Measurements from ENCODE around the gene MSH2.
"Not testable (repeated sequence)": the region's sequence is repeated elsewhere in the genome, so short reads cannot be mapped to it uniquely, and the experiment has no call there.

Gene MSH2

DNA sequence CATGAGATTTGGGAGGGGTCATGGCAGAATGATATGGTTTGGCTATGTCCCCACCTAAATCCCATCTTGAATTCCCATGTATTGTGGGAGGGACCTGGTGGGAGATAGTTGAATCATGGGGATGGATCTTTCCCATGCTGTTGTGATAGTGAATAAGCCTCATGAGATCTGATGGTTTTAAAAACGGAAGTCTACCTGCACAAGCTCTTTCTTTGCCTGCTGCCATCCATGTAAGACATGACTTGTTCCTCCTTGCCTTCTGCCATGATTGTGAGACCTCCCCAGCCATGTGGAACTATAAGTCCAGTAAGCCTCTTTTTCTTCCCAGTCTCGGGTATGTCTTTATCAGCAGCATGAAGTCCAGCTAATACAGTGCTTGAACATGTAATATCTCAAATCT lies 5.0 kb downstream of the MSH2 start:
- not testable (repeated sequence) for DNase-seq (ENCODE audit: low read depth)

DNA sequence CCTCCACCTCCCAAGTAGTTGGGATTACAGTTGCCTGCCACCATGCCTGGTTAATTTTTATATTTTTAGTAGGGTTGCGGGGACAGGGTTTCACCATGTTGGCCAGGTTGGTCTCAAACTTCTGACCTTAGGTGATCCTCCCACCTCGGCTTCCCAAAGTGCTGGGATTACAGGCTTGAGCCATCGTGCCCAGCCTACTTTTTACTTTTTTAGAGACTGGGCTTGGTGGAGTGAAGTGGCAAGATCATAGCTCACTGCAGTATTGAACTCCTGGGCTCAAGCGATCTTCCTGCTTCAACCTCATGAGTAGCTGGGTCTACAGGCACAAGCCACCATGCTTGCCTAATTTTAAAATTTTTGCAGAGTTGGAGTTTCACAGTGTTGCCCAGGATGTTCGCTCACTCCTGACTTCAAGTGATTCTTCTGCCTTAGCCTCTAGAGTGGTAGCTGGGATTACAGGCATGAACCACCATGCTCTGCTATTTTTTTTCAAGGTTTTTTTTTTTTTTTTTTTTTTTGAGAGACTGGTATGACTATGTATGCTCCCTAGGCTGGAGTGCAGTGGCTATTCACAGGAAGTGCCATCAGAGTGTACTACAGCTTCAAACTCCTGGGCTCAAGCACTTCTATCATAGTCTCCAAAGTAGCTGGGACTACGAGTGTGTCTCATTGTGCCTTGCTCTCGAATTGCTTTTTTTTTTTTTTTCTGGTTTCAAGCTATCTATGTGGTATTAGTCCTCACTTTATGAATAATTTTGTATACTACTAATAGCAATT lies 11.9 kb downstream of the MSH2 start:
- DNase-seq (ENCODE audit: low read depth): no peak

DNA sequence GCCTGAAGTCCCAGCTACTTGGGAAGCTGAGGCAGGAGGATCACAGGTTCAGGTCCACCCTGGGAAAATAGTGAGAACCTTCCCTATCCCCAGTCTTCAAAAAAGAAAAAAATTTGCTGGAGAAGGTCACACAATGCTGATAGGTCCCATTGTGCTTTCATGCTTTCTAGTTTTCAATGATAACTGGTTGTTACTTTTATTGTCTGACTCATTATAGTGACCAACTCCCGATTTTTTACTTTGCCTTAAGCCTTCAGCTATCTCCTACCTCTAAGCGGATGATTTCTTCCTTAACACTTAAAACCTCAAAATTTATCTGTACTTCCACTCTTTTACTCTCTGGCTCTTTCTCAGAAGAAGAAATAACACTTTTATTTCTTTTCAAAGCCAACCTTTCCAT lies 17.3 kb downstream of the MSH2 start:
- DNase-seq (ENCODE audit: low read depth): no peak

DNA sequence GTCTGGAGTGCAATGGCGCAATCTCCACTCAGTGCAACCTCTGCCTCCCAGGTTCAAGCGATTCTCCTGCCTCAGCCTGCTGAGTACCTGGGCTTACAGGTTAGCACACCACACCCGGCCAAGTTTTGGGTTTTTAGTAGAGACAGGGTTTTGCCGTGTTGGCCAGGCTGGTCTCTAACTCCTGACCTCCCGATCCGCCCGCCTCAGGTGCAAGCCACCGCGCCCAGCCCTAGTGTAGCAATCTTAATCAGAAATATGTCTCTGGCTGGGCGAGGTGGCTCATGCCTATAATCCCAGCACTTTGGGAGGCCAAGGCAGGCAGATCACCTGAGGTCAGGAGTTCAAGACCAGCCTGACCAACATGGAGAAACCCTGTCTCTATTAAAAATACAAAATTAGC lies 17.7 kb downstream of the MSH2 start:
- DNase-seq (ENCODE audit: low read depth): not testable (repeated sequence)

DNA sequence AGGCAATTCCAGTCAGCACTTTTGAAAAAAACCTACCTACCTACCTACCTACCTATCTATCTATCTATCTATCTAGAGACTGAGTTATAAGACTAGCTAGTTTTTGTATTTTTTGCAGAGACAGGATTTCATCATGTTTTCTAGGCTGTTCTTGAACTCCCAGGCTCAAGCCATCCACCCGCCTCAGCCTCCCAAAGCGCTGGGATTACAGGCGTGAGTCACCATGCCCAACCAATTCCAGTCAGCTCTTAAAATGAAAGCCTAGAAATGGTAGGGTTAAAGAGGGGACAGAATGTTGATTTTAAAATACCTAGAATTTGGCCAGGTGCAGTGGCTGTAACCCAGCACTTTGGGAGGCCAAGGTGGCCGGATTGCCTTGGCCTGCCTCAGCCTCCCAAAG lies 19.1 kb downstream of the MSH2 start:
- peak; percentile 5 for DNase-seq (ENCODE audit: low read depth)

DNA sequence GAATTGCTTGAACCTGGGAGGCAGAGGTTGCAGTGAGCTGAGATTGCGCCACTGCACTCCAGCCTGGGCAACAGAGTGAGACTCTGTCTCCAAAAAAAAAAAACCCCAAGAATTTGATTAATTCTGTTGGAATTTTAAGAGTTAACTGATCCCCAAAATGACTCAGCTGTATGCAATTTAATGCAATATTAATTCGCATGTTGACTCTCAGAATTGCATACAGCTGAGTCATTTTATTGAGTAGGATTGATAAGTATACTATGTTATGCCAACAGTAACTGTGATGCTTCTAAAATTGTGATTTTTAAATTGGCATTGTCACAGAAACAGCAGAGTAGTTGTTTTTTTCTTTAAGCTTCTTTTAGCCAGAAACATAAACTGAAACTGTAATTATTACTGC lies 19.6 kb downstream of the MSH2 start:
- DNase-seq (ENCODE audit: low read depth): peak; percentile 43

DNA sequence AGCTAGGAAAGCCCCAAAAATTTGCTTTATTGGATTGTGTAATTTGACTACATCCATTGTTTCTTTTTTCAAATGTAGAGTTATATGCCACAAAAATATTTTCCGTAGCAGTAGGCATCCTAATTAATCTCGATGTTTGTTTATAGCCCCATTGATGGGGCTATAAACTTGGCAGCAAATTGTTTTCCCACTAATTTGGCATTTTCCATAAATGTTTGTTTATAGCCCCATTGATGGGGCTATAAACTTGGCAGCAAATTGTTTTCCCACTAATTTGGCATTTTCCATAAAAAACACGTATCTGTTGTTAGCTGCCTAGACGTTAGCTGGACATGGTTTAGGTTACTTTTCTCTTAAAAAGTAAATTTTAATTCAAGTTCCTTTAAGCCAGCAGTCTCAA lies 23.8 kb downstream of the MSH2 start:
- no peak for DNase-seq (ENCODE audit: low read depth)

DNA sequence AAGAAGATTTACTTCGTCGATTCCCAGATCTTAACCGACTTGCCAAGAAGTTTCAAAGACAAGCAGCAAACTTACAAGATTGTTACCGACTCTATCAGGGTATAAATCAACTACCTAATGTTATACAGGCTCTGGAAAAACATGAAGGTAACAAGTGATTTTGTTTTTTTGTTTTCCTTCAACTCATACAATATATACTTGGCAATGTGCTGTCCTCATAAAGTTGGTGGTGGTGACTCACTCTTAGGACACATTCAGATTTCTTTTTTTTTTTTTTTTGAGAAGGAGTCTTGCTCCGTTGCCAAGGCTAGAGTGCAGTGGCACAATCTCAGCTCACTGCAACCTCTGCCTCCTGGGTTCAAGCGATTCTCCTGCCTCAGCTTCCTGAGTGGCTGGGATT lies 26.8 kb downstream of the MSH2 start:
- DNase-seq (ENCODE audit: low read depth): peak; percentile 73

DNA sequence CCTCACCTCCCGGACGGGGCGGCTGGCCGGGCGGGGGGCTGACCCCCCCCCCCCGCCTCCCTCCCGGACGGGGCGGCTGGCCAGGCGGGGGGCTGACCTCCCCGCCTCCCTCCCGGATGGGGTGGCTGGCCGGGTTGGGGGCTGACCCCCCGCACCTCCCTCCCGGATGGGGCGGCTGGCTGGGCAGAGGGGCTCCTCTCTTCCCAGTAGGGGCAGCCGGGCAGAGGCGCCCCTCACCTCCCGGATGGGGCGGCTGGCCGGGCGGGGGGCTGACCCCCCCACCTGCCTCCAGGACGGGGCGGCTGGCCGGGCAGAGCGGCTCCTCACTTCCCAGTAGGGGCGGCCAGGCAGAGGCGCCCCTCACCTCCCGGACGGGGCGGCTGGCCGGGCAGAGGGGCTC lies 30.1 kb downstream of the MSH2 start:
- not testable (repeated sequence) for DNase-seq (ENCODE audit: low read depth)

DNA sequence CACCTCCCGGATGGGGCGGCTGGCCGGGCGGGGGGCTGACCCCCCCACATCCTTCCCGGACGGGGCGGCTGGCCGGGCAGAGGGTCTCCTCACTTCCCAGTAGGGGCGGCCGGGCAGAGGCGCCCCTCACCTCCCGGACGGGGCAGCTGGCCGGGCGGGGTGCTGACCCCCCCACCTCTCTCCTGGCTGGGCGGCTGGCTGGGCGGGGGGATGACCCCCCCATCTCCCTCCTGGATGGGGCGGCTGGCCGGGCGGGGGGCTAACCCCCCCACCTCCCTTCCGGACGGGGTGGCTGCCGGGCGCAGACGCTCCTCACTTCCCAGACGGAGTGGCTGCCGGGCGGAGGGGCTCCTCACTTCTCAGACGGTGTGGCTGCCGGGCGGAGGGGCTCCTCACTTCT lies 30.5 kb downstream of the MSH2 start:
- DNase-seq (ENCODE audit: low read depth): not testable (repeated sequence)

DNA sequence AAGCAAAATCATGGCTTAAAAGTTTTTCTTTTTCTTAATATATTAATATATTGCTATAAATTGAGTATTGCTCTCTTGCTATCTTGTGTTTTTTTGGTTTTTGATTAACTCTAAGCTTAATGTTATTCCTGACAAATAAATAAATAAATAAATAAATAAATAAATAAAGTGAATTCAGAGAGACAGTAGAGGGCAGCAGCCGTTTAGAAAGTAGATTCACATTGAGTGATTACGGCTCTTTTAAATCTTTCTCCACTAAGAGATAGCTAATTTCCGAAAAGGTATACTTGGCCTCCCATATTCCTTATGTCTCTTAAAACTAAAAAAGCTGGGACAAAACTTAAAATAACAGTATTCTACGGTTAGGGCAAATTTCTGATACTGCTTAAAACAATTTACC lies 34.3 kb downstream of the MSH2 start:
- DNase-seq (ENCODE audit: low read depth): peak; percentile 53

DNA sequence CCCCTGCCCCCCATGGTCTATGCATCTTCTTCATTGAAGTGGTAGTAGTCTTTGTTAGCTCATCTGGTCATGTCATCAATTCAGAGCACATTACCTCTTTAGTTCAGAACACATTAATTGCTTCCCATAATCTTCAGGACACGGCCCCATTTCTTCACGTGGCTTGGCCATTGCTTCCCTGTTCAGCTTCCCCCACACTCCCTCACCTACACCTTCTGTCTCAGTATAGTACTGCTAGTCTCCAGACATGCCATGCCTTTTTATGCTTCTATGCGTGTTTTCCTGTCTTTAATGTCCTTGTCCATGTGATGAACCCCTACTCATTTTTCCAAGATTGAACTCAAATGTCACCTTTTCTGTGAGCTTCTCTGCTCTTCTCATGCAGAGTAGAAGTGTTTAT lies 35.1 kb downstream of the MSH2 start:
- DNase-seq (ENCODE audit: low read depth): no peak

DNA sequence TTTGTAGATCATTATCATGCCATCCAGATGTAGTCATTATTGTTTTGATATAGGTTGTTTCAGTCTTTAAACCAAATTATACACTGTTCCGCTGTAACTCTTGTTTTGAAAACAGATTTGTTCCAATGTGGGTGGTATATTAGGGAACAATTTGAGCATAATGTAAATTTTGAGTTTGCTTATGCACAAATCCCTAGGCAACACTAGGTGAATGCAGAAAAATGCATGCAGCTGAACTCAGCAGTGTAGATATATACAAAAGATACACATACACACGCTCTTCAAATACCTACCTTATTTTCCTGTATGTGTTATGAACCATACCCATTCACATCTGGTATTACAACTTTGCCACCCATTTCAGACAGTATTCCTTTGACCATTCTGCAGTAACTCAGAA lies 35.8 kb downstream of the MSH2 start:
- DNase-seq (ENCODE audit: low read depth): no peak

DNA sequence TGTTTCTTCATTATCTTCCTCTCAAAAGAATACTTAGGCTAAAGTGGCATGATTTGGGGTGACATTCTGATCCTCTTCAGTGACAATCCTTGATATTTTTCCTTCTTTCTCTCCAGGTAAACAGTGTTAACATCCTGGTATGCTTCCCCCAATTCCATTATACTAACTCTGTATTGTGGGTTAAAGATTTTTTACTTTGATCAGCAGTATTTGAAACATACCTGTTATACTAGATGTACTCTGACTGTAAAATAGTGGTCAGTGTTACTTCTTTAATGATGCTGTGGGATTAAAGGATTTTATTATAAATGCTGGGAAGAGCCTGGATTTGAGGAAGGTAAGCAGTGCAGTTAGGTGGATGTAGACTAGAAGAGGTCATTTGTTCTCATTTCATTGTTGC lies 48.8 kb downstream of the MSH2 start:
- DNase-seq (ENCODE audit: low read depth): no peak

DNA sequence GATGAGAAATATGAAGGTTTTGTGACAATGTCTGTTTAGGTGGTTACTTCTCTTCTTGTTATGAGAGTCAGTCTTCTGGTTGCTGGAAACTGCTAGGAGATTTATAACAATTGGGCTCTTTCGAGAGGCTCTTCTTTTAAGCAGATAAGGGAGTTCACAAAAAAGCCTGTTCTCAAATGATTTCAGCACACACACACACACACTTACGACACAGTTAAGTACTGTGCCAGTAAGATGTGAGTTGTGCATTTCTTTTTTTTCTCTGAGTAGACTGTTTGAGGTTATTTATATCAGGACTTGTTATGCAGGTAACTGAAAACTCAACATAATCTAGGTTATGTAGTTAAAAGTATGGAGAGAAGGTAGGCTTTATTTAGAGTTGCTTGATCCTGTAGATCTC lies 49.8 kb downstream of the MSH2 start:
- no peak for DNase-seq (ENCODE audit: low read depth)

DNA sequence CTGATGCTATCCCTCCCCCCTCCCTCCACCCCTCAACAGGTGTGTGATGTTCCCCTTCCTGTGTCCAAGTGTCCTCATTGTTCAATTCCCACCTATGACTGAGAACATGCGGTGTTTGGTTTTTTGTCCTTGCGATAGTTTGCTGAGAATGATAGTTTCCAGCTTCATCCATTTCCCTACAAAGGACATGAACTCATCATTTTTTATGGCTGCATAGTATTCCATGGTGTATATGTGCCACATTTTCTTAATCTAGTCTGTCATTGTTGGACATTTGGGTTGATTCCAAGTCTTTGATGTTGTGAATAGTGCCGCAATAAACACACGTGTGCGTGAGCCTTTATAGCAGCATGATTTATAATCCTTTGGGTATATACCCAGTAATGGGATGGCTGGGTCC lies 51.9 kb downstream of the MSH2 start:
- DNase-seq (ENCODE audit: low read depth): not testable (repeated sequence)

DNA sequence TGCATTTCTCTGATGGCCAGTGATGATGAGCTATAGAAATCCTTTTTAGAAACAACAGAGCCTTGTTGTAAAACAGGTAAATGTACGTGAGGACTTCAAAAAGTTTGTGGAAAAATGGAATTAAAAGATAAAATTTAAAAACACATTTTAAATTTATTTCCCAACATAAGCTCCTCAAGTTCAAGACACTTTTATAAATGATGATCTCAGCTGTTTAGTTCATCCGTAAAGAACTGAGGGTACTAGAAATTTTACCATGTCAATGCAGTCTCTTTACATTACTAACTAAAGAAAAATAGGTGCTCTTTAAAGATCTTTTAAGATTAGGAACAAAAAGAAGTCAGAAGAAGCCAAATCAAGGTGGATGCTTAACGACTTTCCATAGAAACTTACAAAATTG lies 52.5 kb downstream of the MSH2 start:
- no peak for DNase-seq (ENCODE audit: low read depth)

DNA sequence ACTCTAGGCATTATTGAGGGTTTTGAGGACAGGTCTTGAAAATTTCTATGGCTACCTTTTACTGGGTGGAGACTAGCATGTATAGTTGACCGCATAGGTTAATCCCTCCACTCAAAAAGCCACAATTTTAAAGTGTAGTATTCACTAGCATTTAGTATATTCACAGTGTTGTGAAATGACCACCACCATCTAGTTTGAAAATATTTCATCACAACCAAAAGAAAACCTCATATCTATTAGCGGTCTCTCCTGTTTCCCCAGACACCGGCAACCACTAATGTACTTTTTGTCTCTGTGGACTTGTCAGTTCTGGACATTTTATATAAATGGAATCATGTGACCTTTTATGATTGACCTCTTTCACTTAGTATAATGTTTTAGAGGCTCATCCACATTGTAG lies 53.9 kb downstream of the MSH2 start:
- DNase-seq (ENCODE audit: low read depth): no peak

DNA sequence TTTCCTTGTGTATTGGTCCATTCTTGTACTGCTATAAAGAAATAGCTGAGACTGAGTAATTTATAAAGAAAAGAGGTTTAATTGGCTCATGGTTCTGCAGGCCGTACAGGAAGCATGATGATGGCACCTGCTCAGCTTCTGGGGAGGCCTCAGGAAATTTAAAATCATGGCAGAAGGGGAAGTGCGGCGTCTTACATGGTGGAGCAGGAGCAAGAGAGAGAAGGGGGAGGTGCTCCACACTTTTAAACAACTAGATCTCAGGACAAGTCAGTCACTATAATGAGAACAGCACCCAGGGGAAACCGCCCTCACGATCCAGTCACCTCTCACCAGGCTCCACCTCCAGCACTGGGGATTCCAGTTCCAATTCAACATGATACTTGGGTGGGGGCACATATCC lies 54.3 kb downstream of the MSH2 start:
- no peak for DNase-seq (ENCODE audit: low read depth)

DNA sequence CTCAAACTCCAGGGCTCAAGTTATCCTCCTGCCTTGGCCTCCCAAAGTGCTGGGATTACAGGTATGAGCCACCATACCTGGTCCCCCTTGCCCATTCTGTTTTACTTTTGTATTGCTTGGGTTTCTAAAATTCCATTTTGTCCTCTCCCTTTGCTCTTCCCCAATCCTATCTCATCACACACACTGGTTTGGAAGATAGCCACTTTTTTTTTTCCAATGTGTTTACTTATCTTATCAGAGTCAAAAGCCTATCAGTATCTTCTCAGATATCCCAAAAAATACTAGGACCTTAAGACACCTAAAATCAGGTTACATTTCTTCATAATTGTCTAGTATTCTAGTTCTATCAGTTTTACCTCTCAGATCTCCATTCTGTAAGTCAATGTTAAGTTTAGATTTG lies 56.1 kb downstream of the MSH2 start:
- DNase-seq (ENCODE audit: low read depth): no peak

DNA sequence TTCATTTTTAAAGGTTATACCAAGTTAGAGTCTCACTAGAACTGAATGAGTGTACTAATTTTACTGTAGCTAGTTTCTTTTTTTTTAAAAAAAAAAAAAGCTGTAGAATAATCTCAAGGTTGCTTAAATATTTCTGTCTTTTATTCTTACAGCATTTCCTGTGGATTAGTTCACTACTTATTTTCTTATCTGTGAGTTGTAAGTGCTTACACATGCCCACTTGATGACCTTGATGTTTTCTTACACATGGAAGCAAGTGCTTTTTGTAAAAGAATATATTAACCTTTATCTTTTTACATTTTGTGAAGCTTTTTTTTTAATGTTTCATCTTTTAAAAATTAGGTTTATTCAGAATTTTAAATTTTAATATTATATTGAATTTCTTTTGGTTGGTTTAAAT lies 57.8 kb downstream of the MSH2 start:
- DNase-seq (ENCODE audit: low read depth): no peak

DNA sequence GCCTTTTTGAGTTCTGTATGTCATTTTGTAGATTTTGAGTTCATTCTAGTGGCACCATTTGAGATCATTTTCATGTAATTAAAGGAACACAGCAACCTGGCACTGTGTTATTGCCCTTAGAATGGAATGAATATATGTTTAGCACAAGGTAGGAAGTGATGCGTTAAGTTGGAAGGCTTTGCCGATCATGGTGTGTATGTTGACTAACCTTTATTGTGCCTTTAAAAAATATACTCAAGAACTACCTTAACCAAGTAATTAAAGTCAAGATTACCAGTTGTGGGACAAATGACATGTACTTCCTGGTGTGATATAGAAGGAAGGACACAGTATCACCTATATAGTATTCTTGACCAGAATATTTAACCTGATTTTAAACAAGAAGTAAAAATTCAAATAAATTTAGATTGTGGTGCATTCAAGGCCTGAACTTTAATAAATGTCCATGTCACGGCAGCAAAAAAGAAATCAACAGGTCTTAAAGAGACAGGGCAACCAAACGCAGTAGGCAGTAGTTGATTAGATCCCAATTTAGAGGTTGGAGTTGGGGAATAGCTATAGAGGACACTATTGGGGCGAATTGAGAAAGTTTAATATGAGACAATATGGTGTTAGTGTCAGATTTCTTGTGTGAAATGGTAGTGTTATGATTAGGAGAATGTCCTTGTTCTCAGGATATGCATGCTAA lies 68.6 kb downstream of the MSH2 start:
- no peak for DNase-seq (ENCODE audit: low read depth)

DNA sequence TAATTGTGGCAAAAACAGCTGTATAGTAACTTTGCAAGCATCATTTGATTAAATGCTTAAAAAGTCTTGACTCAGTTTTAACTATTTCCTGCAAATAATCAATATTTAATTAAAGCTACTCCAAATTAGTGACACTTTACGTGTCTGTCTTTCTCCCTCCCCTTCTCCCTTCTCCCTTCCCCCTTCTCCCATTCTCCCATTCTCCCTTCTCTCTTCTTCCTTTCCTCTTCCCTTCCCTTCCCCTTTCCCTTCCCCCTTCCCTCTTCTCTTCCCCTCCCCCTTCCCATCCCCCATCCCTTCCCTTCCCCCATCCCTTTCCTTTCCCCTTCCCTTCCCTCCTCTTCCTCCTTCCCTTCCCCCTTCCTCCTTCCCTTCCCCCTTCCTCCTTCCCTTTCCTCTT lies 76.9 kb downstream of the MSH2 start:
- DNase-seq (ENCODE audit: low read depth): no peak

DNA sequence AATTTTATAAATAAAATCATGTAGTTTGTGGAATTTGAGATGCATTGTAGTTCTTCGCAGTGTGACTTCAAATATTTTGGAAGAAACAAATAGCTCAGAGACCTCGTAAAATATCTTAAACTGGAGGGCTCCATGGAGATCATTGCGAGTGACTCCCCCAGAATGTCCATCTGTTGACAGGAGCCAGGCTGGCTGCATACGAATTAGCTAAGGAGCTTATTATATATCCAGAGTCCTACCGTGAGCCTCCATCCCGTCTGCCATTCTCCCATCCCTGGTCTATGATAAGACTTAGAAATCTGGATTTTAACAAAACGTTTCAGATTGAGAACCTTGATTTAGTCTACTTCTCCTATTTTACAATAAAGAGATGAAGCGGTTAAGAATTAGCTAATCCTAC lies 80.2 kb downstream of the MSH2 start:
- no peak for DNase-seq (ENCODE audit: low read depth)
